HG02571 (cell line): ENCODE measurements around the gene REEP1.

ENCODE experiments used
- ATAC-seq: cut with Tn5 transposase; IDR thresholded peaks from one replicate; pipeline ENCODE4 v1.9.1; 2021; ENCODE audit warnings: mild to moderate bottlenecking, moderate library complexity; ENCODE audit not compliant: unreplicated experiment

The REEP1 gene

GRCh38 chr2:86226636-86227520 is 110.5 kb downstream of the REEP1 start:
- no peak for ATAC-seq

GRCh38 chr2:86226070-86226469 is 111.4 kb downstream of the REEP1 start:
- no peak for ATAC-seq

GRCh38 chr2:86225581-86225980 is 111.8 kb downstream of the REEP1 start:
- ATAC-seq, result no peak

GRCh38 chr2:86224645-86225355 is 112.6 kb downstream of the REEP1 start:
- no peak for ATAC-seq

GRCh38 chr2:86223927-86224560 is 113.4 kb downstream of the REEP1 start:
- no peak for ATAC-seq

- no peak for ATAC-seq
Measured at GRCh38 chr2:86223140-86223926, 114.1 kb downstream of the REEP1 start.

- no peak for ATAC-seq
Measured at GRCh38 chr2:86221066-86221684, 116.3 kb downstream of the REEP1 start.

GRCh38 chr2:86219896-86220295 is 117.5 kb downstream of the REEP1 start:
- no peak for ATAC-seq

- no peak for ATAC-seq
Measured at GRCh38 chr2:86218124-86218523, 119.3 kb downstream of the REEP1 start.

GRCh38 chr2:86216575-86217555 is 120.6 kb downstream of the REEP1 start:
- no peak for ATAC-seq

GRCh38 chr2:86214503-86214832 is 123.0 kb downstream of the REEP1 start:
- ATAC-seq, result no peak

- ATAC-seq, result no peak
Measured at GRCh38 chr2:86213699-86214502, 123.5 kb downstream of the REEP1 start.

- no peak for ATAC-seq
Measured at GRCh38 chr2:86213056-86213455, 124.4 kb downstream of the REEP1 start.

- no peak for ATAC-seq
Measured at GRCh38 chr2:86211796-86212188, 125.6 kb downstream of the REEP1 start.

GRCh38 chr2:86211033-86211795 is 126.2 kb downstream of the REEP1 start:
- no peak for ATAC-seq

GRCh38 chr2:86204458-86204857 is 133.0 kb downstream of the REEP1 start:
- no peak for ATAC-seq

GRCh38 chr2:86203614-86204013 is 133.8 kb downstream of the REEP1 start:
- ATAC-seq, result no peak

- ATAC-seq, result no peak
Measured at GRCh38 chr2:86202702-86203101, 134.7 kb downstream of the REEP1 start.
